Left renal pelvis (tissue), 4 donors: ENCODE data around the gene MAPRE3. TPM values are rescaled to one million over a fixed set of nuclear protein-coding genes. Genes with fewer than 3 reads are reported as not detected.

Source experiments
- DNase-seq, 4 donors: peaks; one replicate each; pipeline ENCODE4 v3.0.0-alpha.2; 2013; ENCODE audit warnings: low read depth in 4 of 4, low spot score in 3 of 4
- polyA plus RNA-seq, 4 donors: library from polyadenylated mRNA; unstranded; fragments of 120-200 nt; gene quantifications; one replicate each; pipeline ENCODE4 v1.2.1, GENCODE V29; 2013; ENCODE audit not compliant: insufficient read length in 4 of 4

The MAPRE3 gene
- polyA plus RNA-seq, 4 donors, result 10.2 to 17.8 (median 13.1) TPM

GRCh38 chr2:26978061-26978596 lies 7.7 kb downstream of the MAPRE3 start:
- DNase-seq, result no peak

DNA sequence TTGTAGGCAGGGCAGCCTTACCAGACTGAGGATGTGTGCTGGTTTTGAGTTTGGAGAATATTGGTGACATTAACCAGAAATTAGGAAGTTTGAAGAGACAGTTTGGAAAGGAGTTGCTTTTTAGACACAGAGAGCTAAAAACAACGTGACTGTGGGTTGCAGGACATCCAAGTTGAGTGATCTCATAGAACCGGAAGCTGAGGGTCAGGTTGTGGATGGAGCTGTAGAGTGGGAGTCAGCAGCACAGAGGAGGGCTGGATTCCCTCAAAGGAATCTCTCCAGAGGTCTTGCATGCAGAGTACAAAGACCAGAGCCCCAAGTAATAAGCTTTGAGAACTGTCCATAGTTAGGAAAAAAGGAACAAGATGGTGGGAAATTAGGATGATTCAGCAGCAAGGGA lies 9.3 kb downstream of the MAPRE3 start:
- no peak for DNase-seq

GRCh38 chr2:26980971-26981370 lies 10.5 kb downstream of the MAPRE3 start:
- DNase-seq, result no peak

DNA sequence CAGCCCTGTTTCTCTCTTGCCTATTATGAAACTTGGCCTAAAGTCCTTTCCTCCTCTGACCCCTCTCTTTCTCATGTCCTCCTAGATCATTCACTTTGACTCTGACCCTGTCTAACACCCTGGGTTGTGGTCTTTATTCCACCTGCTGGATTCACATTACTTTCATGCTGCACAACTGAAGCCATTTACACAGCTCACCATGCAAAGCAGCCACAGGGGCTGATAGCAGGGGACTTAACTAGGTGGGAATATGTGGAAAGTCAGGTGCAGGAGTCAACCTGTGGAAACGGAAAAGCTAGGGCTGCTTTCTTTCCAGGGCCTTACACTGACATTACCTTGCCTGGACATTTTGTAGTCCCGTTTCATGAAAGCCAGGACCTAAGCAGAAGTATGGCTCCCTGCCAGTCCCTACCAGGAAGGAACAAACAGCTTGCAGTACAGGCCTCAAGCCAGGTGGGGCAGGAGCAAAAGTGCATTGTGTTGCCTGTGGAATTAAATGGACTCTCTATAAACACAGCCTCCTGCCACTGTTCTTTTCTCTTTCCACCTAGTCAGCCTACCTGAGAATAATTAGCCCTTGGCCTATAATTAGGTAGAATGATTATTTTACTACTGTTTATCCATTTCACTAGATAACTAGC lies 11.8 kb downstream of the MAPRE3 start:
- no peak for DNase-seq

GRCh38 chr2:26983746-26984145 lies 13.3 kb downstream of the MAPRE3 start:
- no peak for DNase-seq

- no peak for DNase-seq
These were observed 15.4 kb downstream of the MAPRE3 start for GRCh38 chr2:26985807-26986206.

- no peak for DNase-seq
These were observed 16.1 kb downstream of the MAPRE3 start for GRCh38 chr2:26986576-26986975.

GRCh38 chr2:26988058-26988860 lies 17.8 kb downstream of the MAPRE3 start:
- DNase-seq, result no peak

DNA sequence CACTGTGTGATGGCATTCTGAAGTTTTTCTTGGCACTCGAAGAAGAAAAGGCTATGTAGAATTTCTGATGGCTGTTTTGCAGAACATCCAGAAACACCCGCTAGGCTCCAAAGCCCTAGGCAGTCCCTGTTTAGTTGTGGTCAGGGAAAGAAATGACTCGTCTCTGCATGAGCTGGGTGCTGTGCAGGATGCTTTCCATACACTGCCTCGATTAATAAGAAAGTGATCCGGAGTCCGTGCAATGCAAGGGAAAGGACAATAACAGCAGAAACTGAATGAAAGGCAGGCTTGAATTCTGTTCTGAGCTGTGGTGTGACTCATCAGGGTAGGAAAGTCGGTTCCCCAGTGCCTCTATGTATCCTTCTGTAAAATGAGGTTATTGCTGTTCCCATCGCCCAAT lies 18.7 kb downstream of the MAPRE3 start:
- no peak for DNase-seq

GRCh38 chr2:26991717-26992116 lies 21.3 kb downstream of the MAPRE3 start:
- no peak for DNase-seq

- DNase-seq, result no peak
These were observed 23.3 kb downstream of the MAPRE3 start for GRCh38 chr2:26993768-26994167.

GRCh38 chr2:26994983-26995382 lies 24.5 kb downstream of the MAPRE3 start:
- DNase-seq, result no peak

DNA sequence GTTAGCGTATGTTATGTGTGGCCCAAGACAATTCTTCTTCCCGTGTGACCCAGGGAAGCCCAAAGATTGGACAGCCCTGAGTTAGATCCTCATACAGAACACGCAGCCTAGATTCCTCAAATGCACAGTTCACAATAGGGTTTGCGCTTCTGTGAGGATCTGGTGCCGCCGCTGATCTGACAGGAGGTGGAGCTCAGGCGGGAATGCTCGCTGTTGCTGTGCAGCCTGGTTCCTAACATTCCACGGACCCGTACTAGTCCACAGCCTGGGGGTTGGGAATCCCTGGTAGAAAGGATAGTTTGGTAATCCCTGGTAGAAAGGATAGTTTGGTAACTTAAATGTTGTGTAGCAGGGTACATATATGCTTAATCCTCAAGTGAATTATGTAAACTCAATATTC lies 27.0 kb downstream of the MAPRE3 start:
- no peak for DNase-seq

DNA sequence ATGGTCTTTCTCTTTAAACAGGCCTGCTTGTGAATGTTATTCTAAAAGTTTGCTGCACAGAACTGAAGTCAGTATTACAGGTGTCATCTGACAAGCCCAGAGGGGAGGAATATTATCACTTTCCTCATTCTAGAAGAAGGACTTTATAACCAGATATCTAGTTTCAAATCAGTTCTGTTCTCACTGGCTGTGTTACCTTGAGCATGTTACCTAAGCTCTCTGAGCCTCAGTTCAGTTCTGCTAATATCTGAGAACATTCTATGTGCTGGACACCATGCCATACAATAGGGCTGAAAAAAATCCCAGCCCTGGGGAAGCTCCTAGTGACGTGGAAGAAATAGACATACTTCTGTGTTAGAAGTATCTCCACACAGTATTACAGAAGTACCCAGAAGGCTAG lies 27.9 kb downstream of the MAPRE3 start:
- DNase-seq, result no peak

GRCh38 chr2:27000228-27000627 lies 29.8 kb downstream of the MAPRE3 start:
- no peak for DNase-seq

DNA sequence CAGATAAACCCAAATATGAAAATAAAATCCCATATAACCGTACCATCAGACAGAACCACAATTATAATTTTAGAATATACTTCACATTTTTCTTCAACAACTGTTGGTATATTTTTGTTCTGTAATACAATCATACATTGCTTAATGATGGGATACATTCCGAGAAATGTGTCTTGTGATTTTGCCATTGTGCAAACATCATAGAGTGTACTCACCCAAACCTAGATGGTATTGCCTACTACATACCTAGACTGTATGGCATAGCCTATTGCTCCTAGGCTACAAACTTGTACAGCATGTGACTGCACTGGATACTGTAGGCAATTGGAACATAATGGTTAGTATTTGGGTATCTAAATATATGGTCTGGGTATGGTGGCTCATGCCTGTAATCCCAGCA lies 30.6 kb downstream of the MAPRE3 start:
- no peak for DNase-seq

DNA sequence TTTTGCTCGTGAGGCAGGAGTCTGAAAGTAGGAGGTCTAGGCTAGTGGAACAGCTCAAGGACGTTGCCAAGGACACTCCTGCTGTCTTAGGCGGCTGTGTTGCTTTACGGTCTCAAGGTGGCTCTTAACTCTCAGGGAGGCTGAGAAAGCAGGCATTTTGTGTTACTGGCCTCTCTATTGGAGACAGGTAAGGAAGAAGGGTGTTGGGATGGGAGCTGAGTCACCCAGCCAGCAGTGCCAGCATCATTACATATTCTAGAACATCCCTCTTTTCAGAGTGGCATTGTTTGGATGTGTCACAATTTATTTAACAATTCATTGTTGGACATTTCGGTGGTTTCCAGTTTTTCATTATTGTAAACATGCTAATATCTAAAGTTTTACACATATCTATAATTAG lies 31.5 kb downstream of the MAPRE3 start:
- DNase-seq, result no peak

- DNase-seq, result no peak
These were observed 32.6 kb downstream of the MAPRE3 start for GRCh38 chr2:27003007-27003406.

- DNase-seq, result no peak
These were observed 33.4 kb downstream of the MAPRE3 start for GRCh38 chr2:27003857-27004256.

GRCh38 chr2:27006602-27007415 lies 36.4 kb downstream of the MAPRE3 start:
- no peak for DNase-seq
